GM19351 (cell line): ENCODE results near the gene POGK.

Experiments
- ATAC-seq: cut with Tn5 transposase; IDR thresholded peaks from one replicate; pipeline ENCODE4 v1.9.1; 2021; ENCODE audit warnings: mild to moderate bottlenecking, moderate library complexity; ENCODE audit not compliant: unreplicated experiment

POGK gene

DNA sequence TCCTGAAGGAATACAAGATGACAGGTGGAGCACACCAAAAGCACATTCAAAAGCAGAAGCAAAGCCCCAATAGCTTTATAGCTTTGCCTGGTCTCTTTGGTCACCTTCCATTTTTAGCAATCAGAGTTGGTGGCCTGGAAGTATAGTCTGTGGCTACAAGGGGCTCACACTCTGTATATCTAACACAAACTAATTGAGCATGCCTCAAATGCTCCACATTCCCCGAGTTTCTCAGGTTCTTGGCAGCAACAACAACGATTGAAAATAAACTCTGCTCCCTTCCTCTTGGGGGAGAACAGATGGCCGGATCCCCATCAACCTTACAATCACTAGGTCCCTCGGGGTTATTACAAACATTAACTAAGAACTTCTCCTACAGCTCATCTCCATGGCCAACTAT lies 61.7 kb downstream of the POGK start:
- no peak for ATAC-seq

DNA sequence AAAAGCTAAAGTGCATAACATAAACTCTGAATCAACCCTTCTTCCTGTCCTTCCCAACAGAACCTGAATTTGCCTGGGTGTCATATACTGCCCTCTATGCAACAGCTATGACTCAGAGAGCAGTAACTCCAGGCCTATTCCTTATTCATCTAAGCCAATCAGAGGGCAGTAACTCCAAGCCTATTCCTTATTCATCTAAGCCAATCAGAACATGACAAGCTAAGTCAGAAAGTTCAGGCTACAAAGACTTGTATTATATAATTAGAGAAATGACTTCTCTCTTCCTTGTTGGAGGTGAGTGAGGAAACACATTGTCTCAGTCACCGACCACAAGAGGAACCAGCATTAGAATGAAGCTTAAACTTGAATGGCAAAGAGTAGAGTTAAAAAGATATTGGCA lies 63.0 kb downstream of the POGK start:
- no peak for ATAC-seq

DNA sequence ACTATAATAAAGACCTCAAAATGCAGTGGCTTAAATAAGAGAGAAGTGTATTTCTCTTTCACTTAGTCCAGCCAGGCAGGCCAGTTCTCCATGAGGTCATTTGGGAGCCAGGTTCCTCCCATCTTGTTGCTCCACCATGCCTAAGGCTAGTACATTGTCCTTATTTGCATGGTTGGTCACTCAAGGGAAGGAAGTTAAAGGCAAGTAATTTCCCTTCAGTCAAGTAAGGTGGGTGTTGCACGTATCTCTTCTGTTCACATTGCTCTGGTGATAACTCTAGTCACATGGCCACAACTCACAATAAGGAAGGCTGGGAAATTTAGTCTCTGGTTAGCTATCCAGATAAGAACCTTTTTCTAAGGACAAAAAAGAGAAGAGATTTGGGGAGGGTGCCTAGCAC lies 64.0 kb downstream of the POGK start:
- no peak for ATAC-seq

DNA sequence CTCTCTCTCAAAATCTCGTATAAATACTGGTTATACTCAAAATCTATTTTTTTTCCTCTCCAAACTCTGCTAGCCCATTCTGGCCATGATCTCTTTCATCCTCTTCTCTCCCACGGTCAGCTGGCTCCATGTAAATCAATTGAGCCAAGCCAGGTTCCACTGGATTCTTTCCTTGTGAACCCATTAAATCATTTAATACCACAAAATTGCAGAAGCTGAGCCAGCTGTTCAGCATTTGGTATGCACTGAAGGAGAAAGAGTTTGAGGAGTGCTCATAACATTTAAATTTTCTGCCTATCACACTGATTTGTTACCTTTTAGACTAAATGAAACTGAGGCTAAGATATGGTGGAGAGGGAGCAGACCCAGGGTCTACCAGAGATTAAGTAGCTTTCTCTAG lies 65.9 kb downstream of the POGK start:
- no peak for ATAC-seq

DNA sequence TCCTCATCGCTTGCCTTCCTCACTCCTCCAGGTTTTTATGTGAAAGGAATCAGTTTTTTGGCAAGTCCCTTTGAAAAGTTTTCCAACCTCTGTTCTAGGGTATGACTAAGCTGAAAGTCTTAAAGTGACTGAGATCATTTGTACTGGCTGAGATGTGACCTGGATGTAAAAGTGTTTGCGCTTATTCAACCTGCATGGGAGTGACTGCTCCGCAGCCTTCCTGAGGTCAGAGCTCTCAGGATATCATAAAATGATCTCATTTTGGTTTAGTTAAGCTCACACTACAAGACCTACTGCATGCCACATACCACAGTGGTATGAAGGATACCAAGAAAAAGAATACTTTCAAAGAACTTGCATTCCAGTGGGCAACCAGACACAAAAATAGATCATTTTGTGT lies 66.6 kb downstream of the POGK start:
- ATAC-seq = no peak
